K562 (cell line): ENCODE measurements around the gene TBC1D10A. TPM values are rescaled to one million over a fixed set of nuclear protein-coding genes. Genes with fewer than 3 reads are reported as not detected.
A peak's percentile ranks its signal among the peaks of the same experiment; 100 is the strongest.

Experiments
- ATAC-seq: fragments of 200-7000 bp; cut with Tn5 transposase; 3 replicates; pipeline ENCODE4 v1.9.1; 2020; ENCODE audit warnings: moderate library complexity
- BruUV-seq: library from RNA; stranded (reverse); fragments of 400-500 nt; replicated peaks from 2 replicates; lab custom pipeline; 2021; lab: Mats Ljungman, UMichigan
- CTCF ChIA-PET: fragments of 300-600 bp; formaldehyde crosslinking; extraction: SDS; loops from one replicate; lab custom pipeline; 2021; ENCODE audit warnings: low intra/inter-chr PET ratio; lab: Yijun Ruan, JAX
- POLR2A ChIA-PET: fragments of 300-600, 350-650 bp; sonication (Branson Sonifier 250); formaldehyde crosslinking; extraction: SDS; loops from one replicate; lab custom pipeline; 2021; ENCODE audit warnings: antibody characterized with exemption, inconsistent platforms; lab: Yijun Ruan, JAX
- DNase-seq, 4 experiments: peaks; one replicate each; pipeline versions ENCODE4 v3.0.0 to v3.0.0-alpha.2; 2011 to 2018; ENCODE audit warnings: low spot score in 3 of 4, mixed read lengths in 3 of 4; ENCODE audit errors: extremely low read depth in 1 of 4
- FAIRE-seq: peaks from 2 replicates; lab custom pipeline; 2011; peaks lifted over from hg19 to GRCh38; lab: Jason Lieb, UNC
- H2AFZ ChIP-seq: 2 replicates; pipeline ENCODE4 v1.6.0; 2011; ENCODE audit warnings: low read depth, low read length, control low read depth, inconsistent platforms
- H3K27ac ChIP-seq: fragments of 200-600 bp; 3 replicates; pipeline ENCODE4 v1.8.0; 2011; ENCODE audit warnings: low read depth, mild to moderate bottlenecking, control low read depth, inconsistent platforms, low read length, moderate library complexity, mixed read lengths; ENCODE audit errors: extremely low read depth
- H3K27me3 ChIP-seq, 2 experiments: fragments of 300-600 bp in 1 of 2; 2 replicates in 1 of 2; 3 replicates in 1 of 2; pipeline versions ENCODE4 v1.6.0 to v1.8.0; 2011; ENCODE audit warnings: inconsistent platforms in 2 of 2, low read length in 2 of 2, mild to moderate bottlenecking in 1 of 2, mixed read lengths in 1 of 2, moderate library complexity in 1 of 2; ENCODE audit not compliant: control insufficient read depth in 2 of 2, insufficient read depth in 2 of 2
- H3K36me3 ChIP-seq: fragments of 300-600 bp; 3 replicates; pipeline ENCODE4 v1.8.0; 2011; ENCODE audit warnings: mild to moderate bottlenecking, low read length, inconsistent platforms; ENCODE audit not compliant: control insufficient read depth, insufficient read depth
- H3K4me1 ChIP-seq, 2 experiments: fragments of 200-600 bp in 1 of 2; replicated peaks in 1 of 2; 2 replicates in 1 of 2; 3 replicates in 1 of 2; pipeline versions ENCODE4 v1.5.1 to v1.8.0; 2011; ENCODE audit warnings: inconsistent platforms in 2 of 2, low read length in 2 of 2, mild to moderate bottlenecking in 1 of 2, mixed read lengths in 1 of 2, moderate library complexity in 1 of 2; ENCODE audit not compliant: control insufficient read depth in 2 of 2, insufficient read depth in 2 of 2
- H3K4me2 ChIP-seq: 2 replicates; pipeline ENCODE4 v1.6.1; 2011; ENCODE audit warnings: low read length, control low read depth, inconsistent platforms, mixed read lengths; ENCODE audit not compliant: insufficient read depth
- H3K4me3 ChIP-seq: fragments of 200-600 bp; sonication (generic), shearing (Covaris generic); 2 replicates; pipeline ENCODE4 v1.5.1; 2016; ENCODE audit warnings: control low read depth, inconsistent platforms
- H3K79me2 ChIP-seq: fragments of 200-600 bp; 3 replicates; pipeline ENCODE4 v1.8.0; 2011; ENCODE audit warnings: low read length, inconsistent platforms; ENCODE audit not compliant: control insufficient read depth, insufficient read depth
- H3K9ac ChIP-seq, 2 experiments: 2 replicates each; pipeline versions ENCODE4 v1.6.0 to v1.6.1; 2011; ENCODE audit warnings: low read depth in 2 of 2, low read length in 2 of 2, control low read depth in 1 of 2, inconsistent platforms in 1 of 2, mild to moderate bottlenecking in 1 of 2, mixed read lengths in 1 of 2; ENCODE audit not compliant: insufficient read depth in 1 of 2
- H3K9me1 ChIP-seq: one replicate; pipeline ENCODE4 v1.6.0; 2011; ENCODE audit warnings: inconsistent platforms, mild to moderate bottlenecking, low read length, moderate library complexity; ENCODE audit not compliant: control insufficient read depth, insufficient read depth
- H3K9me3 ChIP-seq: replicated peaks from 2 replicates; pipeline ENCODE4 v1.5.1; 2011; ENCODE audit warnings: low read depth, low read length, inconsistent platforms; ENCODE audit not compliant: control insufficient read depth, insufficient read depth
- H4K20me1 ChIP-seq: replicated peaks from 2 replicates; pipeline ENCODE4 v1.6.1; 2011; ENCODE audit warnings: low read length, inconsistent platforms, mixed read lengths; ENCODE audit not compliant: control insufficient read depth, insufficient read depth
- ATF3 ChIP-seq, 2 experiments: fragments of 450-650 bp in 1 of 2; sonication (generic) in 1 of 2; formaldehyde crosslinking in 1 of 2; IDR thresholded peaks in 1 of 2; conservative IDR thresholded peaks in 1 of 2; 2 replicates each; pipeline versions ENCODE4 v1.6.1 to v1.8.1; 2016 to 2023; ENCODE audit warnings: mild to moderate bottlenecking in 2 of 2, moderate library complexity in 2 of 2, inconsistent platforms in 1 of 2, missing genetic modification reagents in 1 of 2
- C11orf30 ChIP-seq: fragments of 450-650 bp; IDR thresholded peaks from 2 replicates; pipeline ENCODE4 v1.6.1; 2016; ENCODE audit warnings: low read depth, mild to moderate bottlenecking
- CEBPG ChIP-seq, 3 experiments: fragments of 200-800 bp in 1 of 3; sonication (Bioruptor generic) in 1 of 3; sonication (generic) in 1 of 3; formaldehyde crosslinking in 1 of 3; IDR thresholded peaks in 2 of 3; conservative IDR thresholded peaks in 1 of 3; 2 replicates each; pipeline versions ENCODE4 v1.6.1 to v1.8.0; 2016 to 2022; ENCODE audit warnings: missing compliant biosample characterization in 2 of 3, missing genetic modification characterization in 2 of 3, mild to moderate bottlenecking in 1 of 3, missing genetic modification reagents in 1 of 3
- HLTF ChIP-seq: fragments of 450-650 bp; IDR thresholded peaks from 2 replicates; pipeline ENCODE4 v1.6.1; 2016
- NCOA2 ChIP-seq, 2 experiments: fragments of 450-650 bp; IDR thresholded peaks; 2 replicates each; pipeline ENCODE4 v1.6.1; 2018; ENCODE audit warnings: mild to moderate bottlenecking in 2 of 2, moderate library complexity in 1 of 2; ENCODE audit not compliant: partially characterized antibody in 2 of 2
- NFE2 ChIP-seq: IDR thresholded peaks from 2 replicates; pipeline ENCODE4 v1.6.1; 2014; ENCODE audit warnings: antibody characterized with exemption, low read depth
- NR2C1 ChIP-seq, 2 experiments: fragments of 450-650 bp; IDR thresholded peaks; 2 replicates each; pipeline ENCODE4 v1.6.1; 2017; ENCODE audit warnings: mild to moderate bottlenecking in 2 of 2, antibody characterized with exemption in 1 of 2, inconsistent platforms in 1 of 2, missing compliant biosample characterization in 1 of 2, missing genetic modification characterization in 1 of 2
- PKNOX1 ChIP-seq: fragments of 450-650 bp; IDR thresholded peaks from 2 replicates; pipeline ENCODE4 v1.6.1; 2016
- RBM14 ChIP-seq: fragments of 200-400 bp; formaldehyde crosslinking; IDR thresholded peaks from 2 replicates; pipeline ENCODE4 v1.6.1; 2018; ENCODE audit warnings: low read depth, mild to moderate bottlenecking, low read length, moderate library complexity, borderline replicate concordance; ENCODE audit not compliant: insufficient read depth
- RCOR1 ChIP-seq, 2 experiments: IDR thresholded peaks; 2 replicates each; pipeline ENCODE4 v1.6.1; 2012; ENCODE audit warnings: low read depth in 2 of 2, low read length in 2 of 2, borderline replicate concordance in 1 of 2, improper control_type of control experiment in 1 of 2
- RFX1 ChIP-seq: fragments of 450-650 bp; IDR thresholded peaks from 2 replicates; pipeline ENCODE4 v1.6.1; 2016; ENCODE audit warnings: mild to moderate bottlenecking, moderate library complexity
- RUNX1 ChIP-seq: sonication (generic); IDR thresholded peaks from 2 replicates; pipeline ENCODE4 v1.6.1; 2016; ENCODE audit warnings: antibody characterized with exemption, low read depth
- SMARCC2 ChIP-seq: fragments of 450-650 bp; IDR thresholded peaks from 2 replicates; pipeline ENCODE4 v1.6.1; 2017; ENCODE audit warnings: antibody characterized with exemption, moderate library complexity, mild to moderate bottlenecking, low read depth
- ZNF316 ChIP-seq: fragments of 450-650 bp; IDR thresholded peaks from 2 replicates; pipeline ENCODE4 v1.6.1; 2016
- WGBS: fragments of 100-300 bp; shearing (Covaris generic); methylation state at CpG from one replicate; pipeline ENCODE4 v1.1.6; 2016; ENCODE audit warnings: low coverage, mixed read lengths; ENCODE audit not compliant: insufficient coverage; ENCODE audit errors: missing lambda C conversion rate; 5-methylcytosine and 5-hydroxymethylcytosine counted together
- in situ Hi-C: fragments of 300-500 bp; cut with MboI; formaldehyde crosslinking; loops from 4 replicates; pipeline ENCODE4 v1.15.0; 2018; ENCODE audit warnings: inconsistent platforms, mixed read lengths
- intact Hi-C: fragments of 100-400 bp; cut with micrococcal nuclease; formaldehyde crosslinking; loops from 2 replicates; pipeline ENCODE4 v1.14.2; 2022
- polyA plus RNA-seq, 8 experiments: library from polyadenylated mRNA; depleted of rRNA in 4 of 8; stranded (reverse) in 5 of 8; unstranded in 3 of 8; fragments of >200 nt; fragmentation: Nextera tagmentation in 2 of 8; fragmentation: Illumina TruSeq in 1 of 8; extraction: Ambion mirVana in 2 of 8; extraction: Trizol in 1 of 8; gene quantifications; 2 replicates each; pipeline versions ENCODE4 v1.2.1 to v1.2.3, GENCODE V29; 2011 to 2014; ENCODE audit warnings: inconsistent platforms in 1 of 8, missing spikeins in 1 of 8
- total RNA-seq, 7 experiments: library from RNA; depleted of rRNA in 6 of 7; stranded (reverse); fragments of >200 nt in 6 of 7; fragmentation: Illumina TruSeq in 2 of 7; extraction: Trizol in 2 of 7; gene quantifications; 2 replicates each; pipeline versions ENCODE4 v1.2.1 to v1.2.3, GENCODE V29; 2011 to 2021; ENCODE audit warnings: low replicate concordance in 1 of 7

Gene TBC1D10A
- total and polyA plus RNA-seq, 9 of the 15 experiments (the other 6 are each of a cell fraction or from before 2014, with no cell fraction given): 0.13 to 10.4 (median 4.6) TPM

- H3K9ac ChIP-seq: no peak overlapping the region
- TF ChIP-seq RCOR1 (IDR thresholded peaks at IDR 0.05; ENCODE audit: borderline replicate concordance in 1 of 2, low read depth in 2 of 2, low read length in 2 of 2) (peak in 1 of 2 experiments; percentile 6; a peak in 1 of 4 replicates), ZNF316 (peak; percentile 47; the same call in 1 of the 2 replicates), ATF3 (IDR thresholded peaks at IDR 0.05) (peak; percentile 77), ATF3 (CRISPR knock-in tag; conservative IDR thresholded peaks at IDR 0.05) (no peak), SMARCC2 (no peak), C11orf30 (peak; percentile 56), RFX1 (no peak), NCOA2 (IDR thresholded peaks at IDR 0.05; ENCODE audit: partially characterized antibody in 2 of 2) (no peak), NFE2 (0 out of 2 replicates have a peak, but pooled peaks have one; percentile 41), CEBPG (CRISPR knock-in tag; IDR thresholded peaks at IDR 0.05) (no peak), CEBPG (tag; conservative IDR thresholded peaks at IDR 0.05 in 1 of 2, IDR thresholded peaks at IDR 0.05 in 1 of 2) (peak in 1 of 2 experiments; percentile 36; a peak in 1 of 4 replicates), HLTF (no peak), NR2C1 (IDR thresholded peaks at IDR 0.05) (no peak), NR2C1 (tag; IDR thresholded peaks at IDR 0.05) (no peak), RUNX1 (no peak), PKNOX1 (peak; percentile 75), RBM14 (no peak)
- peaks cover 2 to 46% of the 10 kb centered on the region in 2 experiments; a peak in 2 of 5 replicates for H3K4me1 ChIP-seq
- FAIRE-seq (peak; percentile 37), DNase-seq (no peak), ATAC-seq (no peak)
- no peaks in the 10 kb centered on the region for H4K20me1 ChIP-seq
- no TSS peak for BruUV-seq
- 9% methylated on average over 8 of the region's 8 CpGs for WGBS
- intact Hi-C loops: no loop called here
- in situ Hi-C loops: no loop called here
- H3K4me2 ChIP-seq: no peak overlapping the region
- H3K27ac ChIP-seq: no peak overlapping the region
- H3K27me3 ChIP-seq: no peaks in the 10 kb centered on the region
- CTCF ChIA-PET: no interaction called here
- no peak overlapping the region for H2AFZ ChIP-seq
- POLR2A ChIA-PET: interaction anchor here (0.7 to 1.6 kb wide), 4 partner anchors 23 to 628 kb away, joined by 3 to 6 read pairs (median 4); no protein-coding TSS in a partner anchor
- H3K36me3 ChIP-seq: no peaks in the 10 kb centered on the region
- H3K9me1 ChIP-seq: no peaks in the 10 kb centered on the region
- H3K79me2 ChIP-seq: no peaks in the 10 kb centered on the region
- H3K9me3 ChIP-seq: no peaks in the 10 kb centered on the region
- no peak overlapping the region for H3K4me3 ChIP-seq
Observed at GRCh38 chr22:30261134-30261533, 65.6 kb downstream of the TBC1D10A start.
